GOT3 (cell line): ENCODE results near the gene COX4I2.
A peak's percentile ranks its signal among the peaks of the same experiment; 100 is the strongest.
"Not testable (repeated sequence)": the region's sequence is repeated elsewhere in the genome, so short reads cannot be mapped to it uniquely, and the experiment has no call there.

Experiments
- DNase-seq: peaks from one replicate; lab custom pipeline; 2025; ENCODE audit warnings: mixed read lengths; lab: John Stamatoyannopoulos, UW

Gene COX4I2

GRCh38 chr20:31607640-31608250, 30.0 kb upstream of the COX4I2 start:
- DNase-seq, result no peak

DNA sequence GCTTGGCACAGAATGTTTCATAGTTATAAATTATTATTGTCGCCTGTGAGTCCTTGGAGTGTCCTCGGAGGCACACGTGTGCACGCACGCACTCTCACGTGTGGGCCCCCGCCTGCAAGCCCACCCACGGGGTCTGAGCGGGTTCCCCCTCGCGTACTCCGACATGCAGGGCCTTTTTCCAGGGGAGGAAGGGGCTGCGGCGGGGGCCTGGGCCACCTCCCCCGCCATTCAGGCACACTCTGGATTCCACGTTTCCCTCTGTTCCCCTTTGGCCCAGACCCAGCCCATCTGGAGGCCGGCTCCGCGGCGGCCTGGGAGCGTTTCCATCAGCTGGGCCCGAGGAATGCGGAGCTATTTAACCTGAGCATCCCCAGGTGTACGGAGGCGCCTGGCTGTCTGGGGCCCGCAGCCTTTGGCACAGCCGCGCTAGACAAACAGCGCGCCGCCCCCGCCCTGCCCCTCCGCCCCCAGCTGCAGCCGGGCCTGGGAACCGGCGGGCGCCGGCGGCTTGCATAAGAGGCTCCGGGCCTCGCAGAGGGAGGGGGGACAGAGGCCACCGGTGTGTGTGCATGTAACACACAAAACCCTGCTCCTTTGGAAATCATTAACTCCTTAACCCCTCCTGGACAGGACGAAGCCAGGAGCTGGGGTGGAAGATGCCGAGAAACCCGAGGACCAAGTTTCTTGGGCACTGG, 29.3 kb upstream of the COX4I2 start:
- DNase-seq, result peak; percentile 10

DNA sequence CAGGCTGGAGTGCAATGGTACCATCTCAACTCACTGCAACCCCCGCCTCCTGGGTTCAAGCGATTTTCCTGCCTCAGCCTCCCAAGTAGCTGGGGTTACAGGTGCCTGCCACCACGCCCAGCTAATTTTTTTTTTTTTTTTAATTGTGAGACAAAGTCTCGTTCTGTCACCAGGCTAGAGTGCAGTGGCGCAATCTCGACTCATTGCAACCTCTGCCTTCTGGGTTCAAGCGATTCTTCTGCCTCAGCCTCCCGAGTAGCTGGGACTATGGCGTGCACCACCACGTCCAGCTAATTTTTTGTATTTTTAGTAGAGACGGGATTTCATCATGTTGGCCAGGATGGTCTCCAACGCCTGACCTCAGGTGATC, 25.5 kb upstream of the COX4I2 start:
- not testable (repeated sequence) for DNase-seq

GRCh38 chr20:31615416-31615815, 22.3 kb upstream of the COX4I2 start:
- DNase-seq, result no peak

DNA sequence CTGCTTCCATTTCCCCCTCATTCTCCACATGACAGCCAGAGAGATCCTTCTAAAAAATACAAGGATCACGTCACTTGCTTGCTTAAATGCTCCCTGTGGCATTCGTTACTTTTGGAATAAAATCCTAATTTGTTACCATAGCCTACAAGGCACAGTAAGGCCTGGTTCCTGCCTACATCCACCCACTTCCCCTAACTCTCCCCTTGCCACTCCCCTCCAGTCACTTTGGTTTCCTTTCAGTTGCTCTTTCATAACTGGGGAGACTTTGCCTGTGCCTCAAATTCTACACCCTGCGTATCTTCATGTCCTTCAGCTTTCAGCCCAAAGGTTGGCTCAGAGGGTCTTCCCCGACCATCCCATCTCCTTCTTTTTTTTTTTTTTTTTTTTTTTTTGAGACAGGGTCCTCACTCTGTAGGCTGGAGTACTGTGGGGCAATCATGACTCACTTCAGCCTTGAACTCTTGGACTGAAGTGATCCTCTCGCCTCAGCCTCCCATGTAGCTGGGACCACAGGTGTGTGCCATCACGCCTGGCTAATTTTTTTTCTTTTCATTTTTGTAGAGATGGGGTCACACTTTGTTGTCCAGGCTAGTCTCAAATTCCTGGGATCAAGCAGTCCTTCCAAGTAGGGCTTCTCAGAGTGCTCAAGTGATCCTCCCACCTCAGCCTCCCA, 20.1 kb upstream of the COX4I2 start:
- DNase-seq, result no peak

GRCh38 chr20:31620246-31620645, 17.5 kb upstream of the COX4I2 start:
- no peak for DNase-seq

GRCh38 chr20:31623123-31623505, 14.6 kb upstream of the COX4I2 start:
- DNase-seq, result not testable (repeated sequence)

- not testable (repeated sequence) for DNase-seq
Observed at GRCh38 chr20:31626534-31626933, 11.2 kb upstream of the COX4I2 start.

- not testable (repeated sequence) for DNase-seq
Observed at GRCh38 chr20:31628057-31628456, 9.7 kb upstream of the COX4I2 start.

DNA sequence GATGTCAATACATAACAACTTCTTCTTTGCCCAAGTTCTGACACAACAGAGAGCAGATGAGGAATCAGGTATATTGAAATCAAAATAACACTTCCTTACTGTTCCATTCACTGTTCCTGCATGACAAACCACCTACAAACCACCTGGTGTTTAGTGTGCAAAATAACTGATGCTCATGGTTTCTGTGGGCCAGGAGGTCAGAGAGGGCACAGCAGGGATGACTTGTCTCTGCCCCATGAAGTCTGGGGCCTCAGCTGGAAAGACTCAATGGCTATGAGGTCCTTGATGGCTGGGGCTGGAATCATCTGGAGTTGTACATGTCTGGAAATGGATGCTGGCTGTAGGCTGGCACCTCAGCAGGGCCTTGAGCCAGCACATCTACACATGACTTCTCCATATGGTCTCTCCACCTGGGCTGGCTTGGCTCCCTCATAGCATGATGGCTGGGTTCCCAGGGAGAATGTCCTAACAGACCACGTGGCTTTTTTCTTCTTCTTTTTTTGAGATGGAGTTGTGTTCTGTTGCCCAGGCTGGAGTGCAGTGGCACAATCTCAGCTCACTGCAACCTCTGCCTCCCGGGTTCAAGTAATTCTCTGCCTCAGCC, 7.4 kb upstream of the COX4I2 start:
- DNase-seq, result no peak

GRCh38 chr20:31632548-31633338, 5.0 kb upstream of the COX4I2 start:
- DNase-seq, result no peak

GRCh38 chr20:31633339-31633914, 4.3 kb upstream of the COX4I2 start:
- DNase-seq, result no peak

- DNase-seq, result no peak
Observed at GRCh38 chr20:31638317-31638716, 605 bp downstream of the COX4I2 start.

DNA sequence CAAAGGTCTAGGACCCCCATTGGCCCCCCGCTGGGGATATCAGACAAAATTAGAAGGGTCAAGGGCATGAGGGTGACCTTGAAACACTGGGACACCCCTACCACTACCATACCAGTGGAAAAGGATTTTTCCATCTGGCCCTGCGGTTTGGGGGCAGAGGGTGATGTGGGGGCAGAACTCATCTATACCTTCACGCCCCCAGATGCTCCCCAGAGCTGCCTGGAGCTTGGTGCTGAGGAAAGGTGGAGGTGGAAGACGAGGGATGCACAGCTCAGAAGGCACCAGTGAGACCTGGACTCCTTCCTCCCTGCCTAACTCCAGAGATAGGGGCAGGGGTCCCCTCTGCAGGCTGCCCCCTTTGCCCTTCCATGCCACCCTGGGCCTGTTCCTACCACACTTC, 1.1 kb downstream of the COX4I2 start:
- no peak for DNase-seq

- no peak for DNase-seq
Observed at GRCh38 chr20:31640259-31640658, 2.5 kb downstream of the COX4I2 start.

- DNase-seq, result no peak
Observed at GRCh38 chr20:31641391-31641790, 3.7 kb downstream of the COX4I2 start.

DNA sequence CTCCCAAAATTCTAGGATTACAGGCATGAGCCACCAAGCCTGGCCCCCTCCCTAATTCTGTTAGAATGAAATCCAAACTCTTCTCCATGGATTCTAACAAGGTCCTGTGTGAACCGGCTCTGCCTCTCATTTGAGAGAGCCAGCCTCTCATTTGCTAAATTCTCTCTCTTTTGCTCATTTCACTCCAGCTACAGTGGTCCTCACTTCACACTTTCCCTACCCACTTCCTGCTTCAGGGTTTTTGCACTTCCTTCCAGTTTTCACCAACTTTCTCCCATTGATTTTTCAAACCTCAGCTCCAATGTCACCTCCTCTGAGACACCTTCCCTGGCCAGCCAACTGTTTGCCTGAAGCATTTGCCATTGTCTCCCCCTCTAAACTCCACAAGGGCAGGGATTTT, 5.1 kb downstream of the COX4I2 start:
- no peak for DNase-seq

GRCh38 chr20:31643522-31643921, 5.8 kb downstream of the COX4I2 start:
- no peak for DNase-seq

- DNase-seq, result no peak
Observed at GRCh38 chr20:31644701-31645100, 7.0 kb downstream of the COX4I2 start.

DNA sequence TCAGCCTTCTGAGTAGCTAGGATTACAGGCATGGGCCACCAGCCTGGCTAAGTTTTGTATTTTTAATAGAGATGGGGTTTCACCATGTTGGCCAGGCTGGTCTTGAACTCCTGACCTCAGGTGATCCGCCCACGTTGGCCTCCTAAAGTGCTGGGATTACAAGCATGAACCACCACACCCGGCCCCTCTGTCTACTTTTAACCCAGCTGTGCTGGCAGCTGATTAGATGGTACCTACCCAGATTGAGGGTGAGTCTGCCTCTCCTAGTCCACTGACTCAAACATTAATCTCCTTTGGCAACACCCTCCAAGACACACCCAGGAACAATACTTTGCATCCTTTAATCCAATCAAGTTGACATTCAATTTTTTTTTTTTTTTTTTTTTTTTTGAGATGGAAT, 10.4 kb downstream of the COX4I2 start:
- DNase-seq, result not testable (repeated sequence)

DNA sequence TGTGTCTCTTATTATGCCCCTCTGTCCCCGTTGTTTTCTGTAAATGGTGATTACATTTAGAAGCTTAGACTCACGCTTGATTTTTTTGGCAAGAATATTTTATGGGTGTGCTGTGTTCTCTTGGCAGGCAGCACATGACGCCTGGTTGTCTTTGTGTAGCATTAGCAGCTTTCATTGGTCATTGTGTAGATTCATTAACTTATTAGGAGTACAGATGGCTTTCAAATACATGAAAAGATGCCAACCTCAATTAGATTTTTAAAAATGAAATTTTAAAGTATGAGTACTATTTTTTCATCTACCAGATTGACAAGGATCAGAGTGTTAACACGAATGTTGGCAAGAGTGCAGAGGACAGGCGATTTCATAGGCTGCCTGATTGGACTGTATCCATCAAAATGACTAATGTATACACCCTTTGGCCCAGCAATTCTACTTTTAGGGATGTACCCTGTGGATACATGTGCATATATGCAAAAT, 15.2 kb downstream of the COX4I2 start:
- DNase-seq, result no peak

DNA sequence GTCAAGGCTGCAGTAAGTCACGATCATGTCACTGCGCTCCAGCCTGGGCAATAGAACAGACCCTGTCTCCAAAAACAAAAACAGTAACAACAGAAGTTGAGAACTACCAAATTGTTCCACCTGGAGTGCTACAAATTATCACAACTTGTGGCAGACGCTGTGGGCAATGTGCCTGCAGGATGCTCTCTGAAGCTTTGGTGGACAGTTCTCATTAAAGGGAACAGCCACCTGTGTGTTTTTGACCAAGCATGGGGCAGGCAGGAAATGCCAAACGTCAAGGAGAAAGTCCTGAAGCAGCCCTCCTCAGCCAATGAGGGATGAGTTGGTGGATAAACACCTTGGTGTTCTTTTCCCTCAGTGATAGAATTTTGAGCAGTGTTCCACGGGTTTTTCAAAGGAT, 15.8 kb downstream of the COX4I2 start:
- DNase-seq, result no peak
